GM18519 (cell line): ENCODE results near the gene UQCC2.

Source experiments
- ATAC-seq: cut with Tn5 transposase; IDR thresholded peaks from one replicate; pipeline ENCODE4 v1.9.1; 2021; ENCODE audit warnings: mild to moderate bottlenecking, moderate library complexity; ENCODE audit not compliant: unreplicated experiment, low FRiP score

The UQCC2 gene

GRCh38 chr6:33662318-33662717 lies 49.2 kb downstream of the UQCC2 start:
- no peak for ATAC-seq

DNA sequence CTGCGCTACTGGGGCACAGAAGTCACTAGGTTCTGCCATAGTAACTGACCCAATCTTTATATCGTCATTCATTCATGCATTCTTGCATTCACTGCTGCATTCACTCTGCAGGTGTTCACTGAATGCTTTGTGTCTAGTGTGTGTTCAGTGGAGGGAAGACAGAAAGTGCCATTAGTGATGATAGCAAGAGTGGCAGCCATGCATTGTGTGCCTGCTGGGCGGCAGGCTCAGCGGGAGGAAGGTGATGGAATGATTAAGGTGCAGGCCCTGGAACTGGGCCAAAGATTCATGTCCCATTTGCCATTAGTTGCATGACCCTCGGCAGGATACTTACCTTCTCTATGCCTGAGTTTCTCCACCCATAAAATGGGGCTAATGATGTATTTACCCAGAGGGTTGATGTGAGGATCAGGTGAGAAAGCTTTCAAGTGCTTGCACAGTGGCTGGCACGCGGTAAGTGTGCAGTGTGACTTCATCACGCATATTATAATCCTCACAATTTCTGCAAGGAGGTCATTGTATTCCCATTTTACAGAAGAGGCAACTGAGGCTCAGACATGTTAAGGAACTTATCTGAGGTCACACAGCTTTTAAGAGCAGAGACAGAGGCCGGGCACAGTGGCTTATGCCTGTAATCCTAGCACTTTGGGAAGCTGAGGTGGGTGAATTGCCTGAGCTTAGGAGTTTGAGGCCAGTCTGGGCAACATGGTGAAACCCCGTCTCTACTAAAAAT lies 50.2 kb downstream of the UQCC2 start:
- no peak for ATAC-seq

- no peak for ATAC-seq
Observed at GRCh38 chr6:33659986-33660385, 51.5 kb downstream of the UQCC2 start.

DNA sequence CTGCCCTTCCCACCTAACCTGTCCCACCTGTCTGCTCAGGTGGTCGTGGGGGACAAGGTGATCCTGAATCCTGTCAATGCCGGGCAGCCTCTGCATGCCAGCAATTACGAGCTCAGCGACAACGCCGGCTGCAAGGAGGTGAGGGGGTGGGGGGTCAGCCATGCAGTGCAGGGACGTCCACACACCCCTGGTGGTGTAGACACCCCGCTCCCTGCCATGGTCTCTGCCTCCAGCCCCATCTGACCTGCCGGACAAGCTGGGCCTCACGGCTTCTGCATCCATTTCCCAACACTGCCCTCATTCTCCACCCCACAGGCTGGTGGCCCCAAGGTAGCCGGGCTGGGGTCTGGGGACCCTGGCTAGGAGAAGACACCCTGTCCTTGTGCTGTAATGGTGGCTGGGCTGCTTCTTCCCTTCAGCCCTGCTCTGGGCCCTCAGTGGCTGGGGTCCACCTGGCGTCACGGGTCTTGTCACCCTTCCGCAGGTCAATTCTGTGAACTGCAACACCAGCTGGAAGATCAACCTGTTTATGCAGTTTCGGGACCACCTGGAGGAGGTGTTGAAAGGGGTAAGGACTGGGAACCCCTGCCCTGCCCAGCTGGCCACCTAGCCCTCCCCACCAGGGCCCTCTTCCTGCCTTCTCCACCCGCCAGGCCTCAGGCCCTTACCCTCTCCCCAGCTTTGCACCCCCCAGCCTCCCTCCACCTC lies 52.4 kb downstream of the UQCC2 start:
- no peak for ATAC-seq

GRCh38 chr6:33656844-33657243 lies 54.7 kb downstream of the UQCC2 start:
- no peak for ATAC-seq

DNA sequence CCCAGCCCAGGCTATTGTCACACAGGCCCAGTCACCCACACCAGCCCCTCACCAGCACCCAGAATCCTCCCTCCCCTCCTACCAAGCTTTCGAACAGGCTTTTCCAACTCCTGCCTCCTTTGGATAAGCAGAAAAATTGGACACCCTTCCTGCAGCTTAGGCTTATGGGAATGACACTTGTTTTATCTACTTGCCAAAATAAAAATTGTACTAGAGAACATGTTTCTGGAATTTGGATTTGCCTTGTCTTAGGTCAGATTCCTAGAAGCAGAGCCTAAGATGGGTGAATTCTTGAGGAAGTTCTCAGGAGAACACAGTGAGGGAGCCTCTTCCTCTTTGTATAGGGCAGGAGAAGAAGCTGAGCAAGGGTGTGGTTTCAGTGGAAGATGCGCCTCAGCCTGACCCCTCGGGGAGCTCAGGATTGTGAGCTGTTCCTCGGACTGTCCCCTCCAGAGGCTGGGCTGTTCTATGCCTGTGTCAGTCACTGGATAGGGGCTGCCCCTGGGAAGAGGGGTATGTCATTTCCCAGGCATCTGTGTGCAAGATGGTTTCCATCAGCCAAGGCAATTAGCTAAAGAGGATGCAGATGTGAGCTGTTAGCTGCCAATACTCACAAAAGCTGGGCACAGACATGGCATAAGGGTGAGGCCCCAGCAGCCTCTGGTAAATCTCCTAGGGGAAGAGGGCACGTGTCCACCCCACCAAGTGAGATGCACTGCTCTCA lies 56.5 kb downstream of the UQCC2 start:
- no peak for ATAC-seq

GRCh38 chr6:33652002-33652401 lies 59.5 kb downstream of the UQCC2 start:
- ATAC-seq: no peak

- ATAC-seq: no peak
Observed at GRCh38 chr6:33651403-33651802, 60.1 kb downstream of the UQCC2 start.
